Measurements from ENCODE around the gene POU2F3. TPM values are rescaled to one million over a fixed set of nuclear protein-coding genes. Genes with fewer than 3 reads are reported as not detected.

POU2F3 gene
- total RNA-seq, 1 experiment from 2014 or later, result 2.6 TPM

DNA sequence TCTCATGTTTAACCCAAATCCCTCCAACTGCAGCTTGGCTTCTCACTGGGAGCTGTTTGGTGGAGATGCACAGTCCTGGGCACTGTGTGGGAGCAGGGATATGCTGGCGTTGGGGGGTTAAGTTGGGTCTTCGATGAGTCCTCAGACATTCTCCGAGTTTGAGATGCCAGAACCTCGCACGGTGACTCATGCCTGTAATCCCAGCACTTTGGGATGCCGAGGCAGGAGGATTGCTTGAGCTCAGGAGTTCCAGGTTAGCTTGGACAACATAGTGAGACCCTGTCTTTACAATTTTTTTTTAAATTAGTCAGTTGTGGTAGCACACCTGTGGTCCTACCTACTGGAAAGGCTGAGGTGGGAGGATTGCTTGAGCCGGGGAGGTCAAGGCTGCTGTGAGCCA is 20.7 kb downstream of the POU2F3 start:
- H3K36me3 Mint-ChIP-seq (ENCODE audit: insufficient read depth, unreplicated experiment), result peaks cover 4% of the 10 kb centered on the region
- TF ChIP-seq, protein P1, sequence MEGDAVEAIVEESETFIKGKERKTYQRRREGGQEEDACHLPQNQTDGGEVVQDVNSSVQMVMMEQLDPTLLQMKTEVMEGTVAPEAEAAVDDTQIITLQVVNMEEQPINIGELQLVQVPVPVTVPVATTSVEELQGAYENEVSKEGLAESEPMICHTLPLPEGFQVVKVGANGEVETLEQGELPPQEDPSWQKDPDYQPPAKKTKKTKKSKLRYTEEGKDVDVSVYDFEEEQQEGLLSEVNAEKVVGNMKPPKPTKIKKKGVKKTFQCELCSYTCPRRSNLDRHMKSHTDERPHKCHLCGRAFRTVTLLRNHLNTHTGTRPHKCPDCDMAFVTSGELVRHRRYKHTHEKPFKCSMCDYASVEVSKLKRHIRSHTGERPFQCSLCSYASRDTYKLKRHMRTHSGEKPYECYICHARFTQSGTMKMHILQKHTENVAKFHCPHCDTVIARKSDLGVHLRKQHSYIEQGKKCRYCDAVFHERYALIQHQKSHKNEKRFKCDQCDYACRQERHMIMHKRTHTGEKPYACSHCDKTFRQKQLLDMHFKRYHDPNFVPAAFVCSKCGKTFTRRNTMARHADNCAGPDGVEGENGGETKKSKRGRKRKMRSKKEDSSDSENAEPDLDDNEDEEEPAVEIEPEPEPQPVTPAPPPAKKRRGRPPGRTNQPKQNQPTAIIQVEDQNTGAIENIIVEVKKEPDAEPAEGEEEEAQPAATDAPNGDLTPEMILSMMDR (IDR thresholded peaks at IDR 0.05; ENCODE audit: unreplicated experiment), result no peak
- H3K4me1 Mint-ChIP-seq (ENCODE audit: low read depth, unreplicated experiment), result no peaks in the 10 kb centered on the region
- no peak overlapping the region for H3K4me3 Mint-ChIP-seq (ENCODE audit: low read depth, unreplicated experiment)
- CTCF ChIA-PET, result interaction anchor here (0.5 to 1.0 kb wide), 3 partner anchors 19 to 139 kb away, joined by 3 to 7 read pairs (median 3); no protein-coding TSS in a partner anchor
- no peak for DNase-seq
- intact Hi-C loops (cut with micrococcal nuclease; ENCODE audit: unreplicated experiment), result no loop called here
- no peaks in the 10 kb centered on the region for H3K9me3 Mint-ChIP-seq (ENCODE audit: low read depth, unreplicated experiment)
- BruUV-seq (replicated peaks), result no TSS peak
- H3K27ac Mint-ChIP-seq (ENCODE audit: unreplicated experiment), result no peak overlapping the region
- H3K27me3 Mint-ChIP-seq (ENCODE audit: unreplicated experiment), result peaks cover 69% of the 10 kb centered on the region

DNA sequence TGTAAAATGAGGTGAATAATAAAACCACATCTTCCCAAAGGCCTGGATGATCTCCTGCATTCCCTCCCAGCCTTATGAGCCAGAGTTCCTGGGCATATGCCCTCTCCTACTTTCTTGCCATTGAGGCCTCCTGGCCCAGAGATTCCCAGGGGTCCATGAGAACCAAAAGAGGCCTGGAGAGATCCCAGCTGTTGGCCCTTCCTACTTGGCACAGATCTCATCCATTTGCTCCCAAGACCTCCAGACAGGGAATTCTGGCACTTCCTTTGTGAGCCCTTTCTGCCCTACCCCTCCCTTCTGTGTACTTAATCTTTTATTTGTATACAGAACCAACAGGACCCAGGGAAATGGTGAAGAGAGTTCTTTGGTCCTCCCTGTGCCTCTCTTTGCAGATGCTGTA is 21.4 kb downstream of the POU2F3 start:
- Mint-ChIP-seq H3K27ac (ENCODE audit: unreplicated experiment) (no peak overlapping the region), H3K36me3 (ENCODE audit: insufficient read depth, unreplicated experiment) (peaks cover 4% of the 10 kb centered on the region), H3K9me3 (ENCODE audit: low read depth, unreplicated experiment) (no peaks in the 10 kb centered on the region), H3K27me3 (ENCODE audit: unreplicated experiment) (peaks cover 69% of the 10 kb centered on the region), H3K4me1 (ENCODE audit: low read depth, unreplicated experiment) (no peaks in the 10 kb centered on the region), H3K4me3 (ENCODE audit: low read depth, unreplicated experiment) (no peak overlapping the region)
- TF ChIP-seq, protein P1 (IDR thresholded peaks at IDR 0.05; ENCODE audit: unreplicated experiment), result no peak
- no peak for DNase-seq
- intact Hi-C loops (cut with micrococcal nuclease; ENCODE audit: unreplicated experiment), result no loop called here
- BruUV-seq (replicated peaks), result no TSS peak
- CTCF ChIA-PET, result interaction anchor here (0.5 kb wide), 1 partner anchor 140 kb away, joined by 7 read pairs; no protein-coding TSS in a partner anchor

DNA sequence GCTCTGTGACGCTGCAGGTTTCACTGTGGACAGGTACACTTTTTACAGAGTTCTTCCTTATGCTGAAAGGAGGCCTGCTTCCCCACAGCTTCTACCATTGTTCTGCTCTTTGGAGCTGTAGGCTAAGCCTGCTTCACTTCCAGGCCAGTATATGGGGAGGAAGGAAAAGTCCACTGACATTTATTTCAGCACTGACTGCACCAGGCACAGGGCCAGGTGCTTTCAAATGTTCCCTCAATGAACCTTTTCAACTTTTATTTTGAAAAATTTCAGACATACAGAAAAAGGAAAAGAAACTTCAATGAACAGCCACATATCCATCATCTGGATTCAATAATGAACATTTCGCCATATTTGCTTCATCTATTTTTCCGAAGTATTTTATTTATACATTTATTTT is 22.0 kb downstream of the POU2F3 start:
- H3K27me3 Mint-ChIP-seq (ENCODE audit: unreplicated experiment), result peaks cover 69% of the 10 kb centered on the region
- no peak for DNase-seq
- H3K27ac Mint-ChIP-seq (ENCODE audit: unreplicated experiment), result no peak overlapping the region
- CTCF ChIA-PET, result no interaction called here
- H3K4me1 Mint-ChIP-seq (ENCODE audit: low read depth, unreplicated experiment), result no peaks in the 10 kb centered on the region
- intact Hi-C loops (cut with micrococcal nuclease; ENCODE audit: unreplicated experiment), result no loop called here
- H3K36me3 Mint-ChIP-seq (ENCODE audit: insufficient read depth, unreplicated experiment), result peaks cover 4% of the 10 kb centered on the region
- TF ChIP-seq, protein P1 (IDR thresholded peaks at IDR 0.05; ENCODE audit: unreplicated experiment), result no peak
- H3K9me3 Mint-ChIP-seq (ENCODE audit: low read depth, unreplicated experiment), result no peaks in the 10 kb centered on the region
- BruUV-seq (replicated peaks), result no TSS peak
- no peak overlapping the region for H3K4me3 Mint-ChIP-seq (ENCODE audit: low read depth, unreplicated experiment)

DNA sequence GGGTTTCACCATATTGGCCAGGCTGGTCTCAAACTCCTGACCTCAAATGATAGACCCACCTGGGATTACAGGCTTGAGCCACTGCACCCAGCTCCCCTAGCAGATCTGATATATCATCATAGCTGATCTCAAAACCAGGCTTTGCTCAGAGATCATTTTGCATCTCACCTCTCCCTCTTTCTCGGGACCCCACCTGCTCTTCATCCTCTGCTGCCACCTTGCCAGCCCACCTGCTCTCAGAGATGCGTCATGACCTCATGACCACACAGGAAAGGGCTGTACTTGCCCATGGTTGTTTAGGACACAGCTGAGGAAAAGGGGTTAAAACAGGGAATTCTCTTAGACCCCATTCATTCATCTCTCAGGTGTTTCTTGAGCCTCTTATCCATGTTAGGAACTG is 27.4 kb downstream of the POU2F3 start:
- no TSS peak for BruUV-seq (replicated peaks)
- DNase-seq, result no peak
- CTCF ChIA-PET, result no interaction called here
- no peak overlapping the region for H3K27ac Mint-ChIP-seq (ENCODE audit: unreplicated experiment)
- intact Hi-C loops (cut with micrococcal nuclease; ENCODE audit: unreplicated experiment), result no loop called here
- no peak overlapping the region for H3K4me3 Mint-ChIP-seq (ENCODE audit: low read depth, unreplicated experiment)
- no peaks in the 10 kb centered on the region for H3K4me1 Mint-ChIP-seq (ENCODE audit: low read depth, unreplicated experiment)
- H3K36me3 Mint-ChIP-seq (ENCODE audit: insufficient read depth, unreplicated experiment), result no peaks in the 10 kb centered on the region
- TF ChIP-seq, protein P1 (IDR thresholded peaks at IDR 0.05; ENCODE audit: unreplicated experiment), result no peak
- peaks cover 50% of the 10 kb centered on the region for H3K27me3 Mint-ChIP-seq (ENCODE audit: unreplicated experiment)
- H3K9me3 Mint-ChIP-seq (ENCODE audit: low read depth, unreplicated experiment), result no peaks in the 10 kb centered on the region

Measured in Calu3 (cell line).